ENCODE results near the gene ATP10A.

The ATP10A gene

GRCh38 chr15:25844076-25844475 lies 19.1 kb downstream of the ATP10A start:
- Histone ChIP-seq H3K4me3 (ENCODE audit: control insufficient read depth in 1 of 7, extremely low read depth in 1 of 7, insufficient read depth in 4 of 7, low read depth in 2 of 7, low read length in 6 of 7) (no peak overlapping the region), H3K9me3 (ENCODE audit: control extremely low read depth in 1 of 5, control insufficient read depth in 4 of 5, insufficient read depth in 2 of 5, low read depth in 1 of 5, low read length in 4 of 5) (no peaks in the 10 kb centered on the region), H3K4me1 (ENCODE audit: control extremely low read depth in 1 of 4, control insufficient read depth in 4 of 4, insufficient read depth in 4 of 4, low read length in 3 of 4) (peaks cover 0 to 16% (median 5%) of the 10 kb centered on the region in 4 experiments), H3K27ac (ENCODE audit: insufficient read depth in 1 of 2, low read depth in 1 of 2, low read length in 2 of 2, poor library complexity in 1 of 2, severe bottlenecking in 2 of 2) (no peak overlapping the region), H3K27me3 (replicated peaks in 2 of 5; ENCODE audit: control insufficient read depth in 4 of 5, insufficient read depth in 5 of 5, low read length in 4 of 5) (no peaks in the 10 kb centered on the region), H3K36me3 (ENCODE audit: control insufficient read depth in 4 of 4, insufficient read depth in 4 of 4, low read length in 3 of 4) (no peaks in the 10 kb centered on the region)
- ChIA-PET CTCF (no interaction called here), POLR2A (no interaction called here)
- WGBS (ENCODE audit: insufficient coverage), result 99% methylated on average over 6 of the region's 7 CpGs
- DNase-seq, result no peak

- Histone ChIP-seq H3K27ac (ENCODE audit: insufficient read depth in 1 of 2, low read depth in 1 of 2, low read length in 2 of 2, poor library complexity in 1 of 2, severe bottlenecking in 2 of 2) (no peak overlapping the region), H3K4me1 (ENCODE audit: control extremely low read depth in 1 of 4, control insufficient read depth in 4 of 4, insufficient read depth in 4 of 4, low read length in 3 of 4) (peaks cover 5 to 12% (median 8%) of the 10 kb centered on the region in 4 experiments), H3K27me3 (replicated peaks in 2 of 5; ENCODE audit: control insufficient read depth in 4 of 5, insufficient read depth in 5 of 5, low read length in 4 of 5) (no peaks in the 10 kb centered on the region), H3K4me3 (ENCODE audit: control insufficient read depth in 1 of 7, extremely low read depth in 1 of 7, insufficient read depth in 4 of 7, low read depth in 2 of 7, low read length in 6 of 7) (no peak overlapping the region), H3K36me3 (ENCODE audit: control insufficient read depth in 4 of 4, insufficient read depth in 4 of 4, low read length in 3 of 4) (no peaks in the 10 kb centered on the region), H3K9me3 (ENCODE audit: control extremely low read depth in 1 of 5, control insufficient read depth in 4 of 5, insufficient read depth in 2 of 5, low read depth in 1 of 5, low read length in 4 of 5) (no peaks in the 10 kb centered on the region)
- ChIA-PET POLR2A (no interaction called here), CTCF (no interaction called here)
- WGBS (ENCODE audit: insufficient coverage), result 98% methylated on average over 8 of the region's 10 CpGs
- DNase-seq, result no peak
These were observed 23.4 kb downstream of the ATP10A start for GRCh38 chr15:25839638-25840156.

GRCh38 chr15:25838871-25839195 lies 24.3 kb downstream of the ATP10A start:
- ChIA-PET CTCF (interaction anchor here (0.7 to 1.0 kb wide), 2 partner anchors 81 to 100 kb away, joined by 3 read pairs; no protein-coding TSS in a partner anchor), POLR2A (no interaction called here)
- peaks cover 5 to 12% (median 8%) of the 10 kb centered on the region in 4 experiments for H3K4me1 ChIP-seq (ENCODE audit: control extremely low read depth in 1 of 4, control insufficient read depth in 4 of 4, insufficient read depth in 4 of 4, low read length in 3 of 4)
- no peak for DNase-seq
- H3K9me3 ChIP-seq (ENCODE audit: control extremely low read depth in 1 of 5, control insufficient read depth in 4 of 5, insufficient read depth in 2 of 5, low read depth in 1 of 5, low read length in 4 of 5), result no peaks in the 10 kb centered on the region
- no peaks in the 10 kb centered on the region for H3K27me3 ChIP-seq (replicated peaks in 2 of 5; ENCODE audit: control insufficient read depth in 4 of 5, insufficient read depth in 5 of 5, low read length in 4 of 5)
- H3K27ac ChIP-seq (ENCODE audit: insufficient read depth in 1 of 2, low read depth in 1 of 2, low read length in 2 of 2, poor library complexity in 1 of 2, severe bottlenecking in 2 of 2), result no peak overlapping the region
- no peaks in the 10 kb centered on the region for H3K36me3 ChIP-seq (ENCODE audit: control insufficient read depth in 4 of 4, insufficient read depth in 4 of 4, low read length in 3 of 4)
- no peak overlapping the region for H3K4me3 ChIP-seq (ENCODE audit: control insufficient read depth in 1 of 7, extremely low read depth in 1 of 7, insufficient read depth in 4 of 7, low read depth in 2 of 7, low read length in 6 of 7)
- WGBS (ENCODE audit: insufficient coverage), result 10% methylated on average over 2 of the region's 4 CpGs

DNA sequence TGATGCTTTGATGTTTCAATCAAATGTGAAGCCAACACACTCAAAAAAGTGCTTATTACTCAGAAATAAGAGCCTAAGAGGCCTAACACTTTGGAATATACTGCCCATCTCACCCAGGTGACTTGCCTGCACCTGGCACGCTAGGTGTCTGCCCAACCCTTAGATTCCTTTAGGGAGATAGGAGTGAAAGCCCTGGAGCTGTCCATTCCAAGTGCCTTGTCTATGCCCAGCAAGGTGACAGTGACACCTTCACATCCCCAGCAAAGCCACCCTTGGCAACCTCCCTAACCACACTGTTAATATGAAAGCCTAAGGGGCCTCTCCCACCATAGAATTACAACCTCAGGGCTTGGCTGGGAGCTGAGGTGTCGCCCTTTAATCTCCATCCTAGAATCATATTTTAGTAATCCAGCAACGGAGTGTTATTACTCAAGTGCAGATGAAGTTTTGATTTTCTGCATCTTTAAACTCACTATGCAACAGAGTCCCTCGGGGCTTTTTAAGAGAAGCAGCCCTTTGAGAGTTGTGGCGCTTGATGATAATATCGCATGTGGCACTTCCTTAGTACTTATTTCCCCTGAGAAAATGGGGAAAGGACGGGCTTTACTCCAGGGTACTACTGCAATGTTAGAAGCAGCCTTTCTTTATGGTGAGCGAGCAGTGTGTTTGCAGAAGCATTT lies 24.8 kb downstream of the ATP10A start:
- H3K27me3 ChIP-seq (replicated peaks in 2 of 5; ENCODE audit: control insufficient read depth in 4 of 5, insufficient read depth in 5 of 5, low read length in 4 of 5), result no peaks in the 10 kb centered on the region
- peaks cover 5 to 12% (median 8%) of the 10 kb centered on the region in 4 experiments for H3K4me1 ChIP-seq (ENCODE audit: control extremely low read depth in 1 of 4, control insufficient read depth in 4 of 4, insufficient read depth in 4 of 4, low read length in 3 of 4)
- ChIA-PET CTCF (interaction anchor here (0.7 to 1.4 kb wide), 3 partner anchors 9 to 99 kb away, joined by 3 to 4 read pairs (median 3); no protein-coding TSS in a partner anchor), POLR2A (no interaction called here)
- no peaks in the 10 kb centered on the region for H3K9me3 ChIP-seq (ENCODE audit: control extremely low read depth in 1 of 5, control insufficient read depth in 4 of 5, insufficient read depth in 2 of 5, low read depth in 1 of 5, low read length in 4 of 5)
- no peak overlapping the region for H3K27ac ChIP-seq (ENCODE audit: insufficient read depth in 1 of 2, low read depth in 1 of 2, low read length in 2 of 2, poor library complexity in 1 of 2, severe bottlenecking in 2 of 2)
- H3K36me3 ChIP-seq (ENCODE audit: control insufficient read depth in 4 of 4, insufficient read depth in 4 of 4, low read length in 3 of 4), result no peaks in the 10 kb centered on the region
- peak in 2 of 3 donors; percentile 23 to 28 for DNase-seq
- 6% methylated on average over 5 of the region's 8 CpGs for WGBS (ENCODE audit: insufficient coverage)
- H3K4me3 ChIP-seq (ENCODE audit: control insufficient read depth in 1 of 7, extremely low read depth in 1 of 7, insufficient read depth in 4 of 7, low read depth in 2 of 7, low read length in 6 of 7), result no peak overlapping the region

DNA sequence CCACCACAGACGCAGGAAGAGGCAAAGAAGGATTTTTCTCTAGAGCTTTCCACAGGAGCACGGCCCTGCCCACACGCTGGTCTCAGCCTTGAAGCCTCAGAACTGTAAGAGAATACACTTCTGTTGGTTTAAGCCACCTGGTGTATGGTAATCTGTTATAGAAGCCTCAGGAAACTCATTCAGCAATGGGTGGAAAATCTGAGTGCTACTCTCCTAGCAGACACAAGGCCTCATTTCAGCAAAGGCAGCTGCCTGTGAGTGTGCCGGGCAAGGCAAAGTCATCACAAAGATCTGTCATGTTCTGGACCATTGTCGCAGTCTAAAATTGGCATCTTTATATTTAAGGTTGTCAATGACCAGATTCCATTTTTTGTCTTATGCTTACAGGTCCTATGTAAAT lies 31.0 kb downstream of the ATP10A start:
- peaks cover 0 to 1% (median 0%) of the 10 kb centered on the region in 5 experiments for H3K9me3 ChIP-seq (ENCODE audit: control extremely low read depth in 1 of 5, control insufficient read depth in 4 of 5, insufficient read depth in 2 of 5, low read depth in 1 of 5, low read length in 4 of 5)
- no peaks in the 10 kb centered on the region for H3K4me1 ChIP-seq (ENCODE audit: control extremely low read depth in 1 of 4, control insufficient read depth in 4 of 4, insufficient read depth in 4 of 4, low read length in 3 of 4)
- no peak for DNase-seq
- no peaks in the 10 kb centered on the region for H3K36me3 ChIP-seq (ENCODE audit: control insufficient read depth in 4 of 4, insufficient read depth in 4 of 4, low read length in 3 of 4)
- H3K27ac ChIP-seq (ENCODE audit: insufficient read depth in 1 of 2, low read depth in 1 of 2, low read length in 2 of 2, poor library complexity in 1 of 2, severe bottlenecking in 2 of 2), result no peak overlapping the region
- H3K27me3 ChIP-seq (replicated peaks in 2 of 5; ENCODE audit: control insufficient read depth in 4 of 5, insufficient read depth in 5 of 5, low read length in 4 of 5), result no peaks in the 10 kb centered on the region
- no peak overlapping the region for H3K4me3 ChIP-seq (ENCODE audit: control insufficient read depth in 1 of 7, extremely low read depth in 1 of 7, insufficient read depth in 4 of 7, low read depth in 2 of 7, low read length in 6 of 7)
- WGBS (ENCODE audit: insufficient coverage), result 96% methylated on average over 5 of the region's 5 CpGs
- ChIA-PET CTCF (no interaction called here), POLR2A (no interaction called here)

DNA sequence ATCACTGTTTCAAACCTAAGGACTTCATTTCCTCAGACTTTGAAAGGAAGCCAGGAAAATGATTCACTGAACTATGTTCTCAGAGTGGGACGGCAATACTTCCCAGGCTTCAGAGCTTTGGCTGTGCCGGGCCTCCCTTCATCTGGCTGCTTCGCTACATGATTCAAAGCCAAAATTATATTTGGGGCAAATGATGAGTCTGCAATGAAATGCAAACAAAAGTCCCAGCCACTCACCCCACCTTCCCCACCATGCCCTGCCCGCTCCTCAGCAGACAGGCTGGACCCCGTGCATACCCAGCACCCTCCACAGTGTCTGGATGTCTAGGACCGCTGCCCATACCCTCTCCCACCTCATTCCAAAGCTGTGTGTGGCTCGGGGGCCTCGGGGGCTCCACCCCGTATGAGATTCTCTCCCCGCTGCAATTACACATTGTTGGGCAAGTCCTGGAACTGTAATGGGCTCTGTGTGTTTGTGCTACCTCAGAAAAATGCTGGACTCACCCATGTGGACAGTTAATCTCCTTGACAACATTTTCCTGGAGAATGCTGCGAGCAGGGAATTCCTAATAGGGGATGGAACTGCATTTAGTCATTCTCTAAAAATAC lies 32.2 kb downstream of the ATP10A start:
- CTCF ChIA-PET, result no interaction called here
- POLR2A ChIA-PET, result no interaction called here

DNA sequence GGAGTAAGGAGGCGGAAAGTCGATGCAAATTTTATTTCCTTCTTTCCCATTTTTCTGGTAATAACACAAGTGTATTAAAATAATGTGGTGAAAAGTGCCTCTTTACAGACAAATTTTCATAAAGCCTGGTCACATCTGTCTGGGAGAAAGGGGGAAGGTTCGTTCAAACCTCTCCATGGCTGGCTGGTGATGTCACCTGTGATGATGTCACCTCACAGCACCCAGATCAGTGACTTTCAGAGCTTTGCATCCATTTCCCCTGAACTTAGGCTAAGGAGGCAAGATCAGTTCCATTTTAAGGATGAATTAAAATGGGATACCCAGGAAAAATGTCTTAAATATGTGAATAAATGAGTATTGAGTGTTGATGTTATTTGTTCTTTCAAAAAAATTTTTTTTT lies 34.1 kb downstream of the ATP10A start:
- Histone ChIP-seq H3K27ac (ENCODE audit: insufficient read depth in 1 of 2, low read depth in 1 of 2, low read length in 2 of 2, poor library complexity in 1 of 2, severe bottlenecking in 2 of 2) (no peak overlapping the region), H3K4me1 (ENCODE audit: control extremely low read depth in 1 of 4, control insufficient read depth in 4 of 4, insufficient read depth in 4 of 4, low read length in 3 of 4) (no peaks in the 10 kb centered on the region), H3K4me3 (ENCODE audit: control insufficient read depth in 1 of 7, extremely low read depth in 1 of 7, insufficient read depth in 4 of 7, low read depth in 2 of 7, low read length in 6 of 7) (no peak overlapping the region), H3K9me3 (ENCODE audit: control extremely low read depth in 1 of 5, control insufficient read depth in 4 of 5, insufficient read depth in 2 of 5, low read depth in 1 of 5, low read length in 4 of 5) (peaks cover 0 to 2% (median 0%) of the 10 kb centered on the region in 5 experiments), H3K36me3 (ENCODE audit: control insufficient read depth in 4 of 4, insufficient read depth in 4 of 4, low read length in 3 of 4) (no peaks in the 10 kb centered on the region), H3K27me3 (replicated peaks in 2 of 5; ENCODE audit: control insufficient read depth in 4 of 5, insufficient read depth in 5 of 5, low read length in 4 of 5) (no peaks in the 10 kb centered on the region)
- ChIA-PET CTCF (no interaction called here), POLR2A (no interaction called here)
- WGBS (ENCODE audit: insufficient coverage), result no CpG with 5 or more reads among the region's 3 CpGs
- no peak for DNase-seq

More for the DNA sequence above, 32.2 kb downstream of the ATP10A start:
- Histone ChIP-seq H3K36me3 (ENCODE audit: control insufficient read depth in 4 of 4, insufficient read depth in 4 of 4, low read length in 3 of 4) (no peaks in the 10 kb centered on the region), H3K27me3 (replicated peaks in 2 of 5; ENCODE audit: control insufficient read depth in 4 of 5, insufficient read depth in 5 of 5, low read length in 4 of 5) (no peaks in the 10 kb centered on the region), H3K4me1 (ENCODE audit: control extremely low read depth in 1 of 4, control insufficient read depth in 4 of 4, insufficient read depth in 4 of 4, low read length in 3 of 4) (no peaks in the 10 kb centered on the region), H3K27ac (ENCODE audit: insufficient read depth in 1 of 2, low read depth in 1 of 2, low read length in 2 of 2, poor library complexity in 1 of 2, severe bottlenecking in 2 of 2) (no peak overlapping the region), H3K9me3 (ENCODE audit: control extremely low read depth in 1 of 5, control insufficient read depth in 4 of 5, insufficient read depth in 2 of 5, low read depth in 1 of 5, low read length in 4 of 5) (peaks cover 0 to 2% (median 0%) of the 10 kb centered on the region in 5 experiments), H3K4me3 (ENCODE audit: control insufficient read depth in 1 of 7, extremely low read depth in 1 of 7, insufficient read depth in 4 of 7, low read depth in 2 of 7, low read length in 6 of 7) (no peak overlapping the region)
- WGBS (ENCODE audit: insufficient coverage), result 99% methylated on average over 9 of the region's 11 CpGs
- no peak for DNase-seq
